ENCODE results near the gene SLC12A7. TPM values are rescaled to one million over a fixed set of nuclear protein-coding genes. Genes with fewer than 3 reads are reported as not detected.

Gene SLC12A7
- total RNA-seq, 6 experiments from 2014 or later, result 38.9 to 65.2 (median 53.3) TPM

- Histone ChIP-seq H3K4me1 (no peaks in the 10 kb centered on the region), H3K36me3 (no peaks in the 10 kb centered on the region), H3K27ac (no peak overlapping the region), H3K27me3 (peaks cover 0 to 17% of the 10 kb centered on the region in 2 donors), H3K9me3 (no peaks in the 10 kb centered on the region), H3K4me3 (no peak overlapping the region)
- peak in 3 of 4 donors; percentile 21 to 41 (median 21) for ATAC-seq
- peak in 1 of 3 donors; percentile 53 for DNase-seq
- WGBS (ENCODE audit: insufficient coverage, low coverage, low lambda C conversion rate, missing lambda C conversion rate), result 0% methylated on average over 1 of the region's 98 CpGs
- TF ChIP-seq POLR2A (IDR thresholded peaks at IDR 0.05), result no peak
- no peak for TF ChIP-seq CTCF (IDR thresholded peaks at IDR 0.05)
- intact Hi-C loops (cut with DNase I), result no loop called here
These were observed 43.5 kb upstream of the SLC12A7 start for GRCh38 chr5:1155191-1156032.

- no peaks in the 10 kb centered on the region for H3K4me1 ChIP-seq
- H3K4me3 ChIP-seq, result no peak overlapping the region
- 65% methylated on average over 2 of the region's 12 CpGs for WGBS (ENCODE audit: insufficient coverage, low coverage, low lambda C conversion rate, missing lambda C conversion rate)
- intact Hi-C loops (cut with DNase I), result no loop called here
- H3K27ac ChIP-seq, result no peak overlapping the region
- no peak for TF ChIP-seq POLR2A (IDR thresholded peaks at IDR 0.05)
- no peak for TF ChIP-seq CTCF (IDR thresholded peaks at IDR 0.05)
- no peaks in the 10 kb centered on the region for H3K9me3 ChIP-seq
- H3K27me3 ChIP-seq, result peaks cover 0 to 17% of the 10 kb centered on the region in 2 donors
- DNase-seq (peak in 1 of 3 donors; percentile 33), ATAC-seq (peak in 1 of 4 donors; percentile 10)
- no peaks in the 10 kb centered on the region for H3K36me3 ChIP-seq
These were observed 41.6 kb upstream of the SLC12A7 start for GRCh38 chr5:1153428-1153827.

DNA sequence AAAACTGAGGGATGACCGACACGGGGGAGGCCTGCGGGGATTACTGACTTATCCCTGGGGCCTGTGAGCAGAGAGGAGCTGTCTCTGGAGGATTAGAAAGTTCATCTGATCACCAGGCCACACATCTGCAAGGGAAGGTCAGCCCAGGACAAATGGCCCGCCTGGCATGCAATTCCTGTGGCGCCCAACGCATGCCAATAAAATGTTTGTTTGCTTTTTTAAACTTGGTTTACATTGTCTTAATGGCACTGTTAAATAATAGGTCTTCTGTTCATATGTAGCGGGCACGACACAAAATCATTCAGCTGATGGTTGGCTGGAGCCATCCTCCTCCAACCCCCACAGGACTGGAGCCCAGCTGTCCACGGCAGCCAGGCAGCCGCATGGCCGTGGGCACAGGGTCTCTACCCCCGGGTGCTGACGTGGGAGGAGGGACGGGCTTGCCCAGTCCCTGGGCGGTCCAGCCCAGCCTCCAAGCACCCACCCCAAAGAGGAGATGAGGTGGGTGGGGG lies 41.0 kb upstream of the SLC12A7 start:
- Histone ChIP-seq H3K27me3 (peaks cover 0 to 17% of the 10 kb centered on the region in 2 donors), H3K27ac (no peak overlapping the region), H3K36me3 (no peaks in the 10 kb centered on the region), H3K4me3 (no peak overlapping the region), H3K4me1 (no peaks in the 10 kb centered on the region), H3K9me3 (no peaks in the 10 kb centered on the region)
- intact Hi-C loops (cut with DNase I), result no loop called here
- WGBS (ENCODE audit: insufficient coverage, low coverage, low lambda C conversion rate, missing lambda C conversion rate), result 85% methylated on average over 9 of the region's 15 CpGs
- ATAC-seq, result peak in 1 of 4 donors; percentile 23
- TF ChIP-seq CTCF (IDR thresholded peaks at IDR 0.05) (no peak), POLR2A (IDR thresholded peaks at IDR 0.05) (no peak)
- DNase-seq, result peak in 1 of 3 donors; percentile 30

DNA sequence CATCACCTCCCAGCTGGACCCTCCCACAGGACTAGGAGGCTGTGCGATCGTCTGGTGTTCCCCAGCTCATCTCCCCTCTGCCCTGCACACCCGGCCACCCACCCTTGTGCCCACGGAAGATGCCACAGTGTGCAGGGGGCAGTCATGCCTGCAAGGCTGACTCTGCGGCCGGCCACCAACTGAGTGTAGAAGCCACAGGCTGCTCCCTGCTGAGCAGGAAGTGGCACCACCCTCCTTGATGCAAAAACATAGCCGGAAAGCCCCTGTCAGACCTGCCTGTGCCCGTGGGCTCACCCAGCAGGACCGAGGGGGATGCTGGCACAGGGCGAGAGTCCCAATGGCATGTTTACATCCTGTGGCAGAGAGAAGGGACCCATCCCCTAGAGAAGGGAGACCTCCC lies 40.3 kb upstream of the SLC12A7 start:
- intact Hi-C loops (cut with DNase I), result no loop called here
- ATAC-seq (no peak), DNase-seq (peak in 1 of 3 donors; percentile 25)
- no peaks in the 10 kb centered on the region for H3K36me3 ChIP-seq
- TF ChIP-seq CTCF (IDR thresholded peaks at IDR 0.05) (no peak), POLR2A (IDR thresholded peaks at IDR 0.05) (no peak)
- H3K9me3 ChIP-seq, result no peaks in the 10 kb centered on the region
- peaks cover 0 to 17% of the 10 kb centered on the region in 2 donors for H3K27me3 ChIP-seq
- no CpG with 5 or more reads among the region's 10 CpGs for WGBS (ENCODE audit: insufficient coverage, low coverage, low lambda C conversion rate, missing lambda C conversion rate)
- no peak overlapping the region for H3K27ac ChIP-seq
- no peaks in the 10 kb centered on the region for H3K4me1 ChIP-seq
- no peak overlapping the region for H3K4me3 ChIP-seq

Data from right lobe of liver (tissue), 6 donors.